HepG2 (cell line): ENCODE measurements around the gene CALML6. TPM values are rescaled to one million over a fixed set of nuclear protein-coding genes. Genes with fewer than 3 reads are reported as not detected.
A peak's percentile ranks its signal among the peaks of the same experiment; 100 is the strongest.

ENCODE experiments used
- AGO2 ChIP-seq: fragments of 200-400 bp; formaldehyde crosslinking; optimal IDR thresholded peaks from 2 replicates; pipeline ENCODE3; 2017; ENCODE audit warnings: mild to moderate bottlenecking, low read depth, low read length, moderate library complexity
- BORCS8-MEF2B ChIP-seq: sonication (generic); formaldehyde crosslinking; IDR thresholded peaks from 2 replicates; pipeline ENCODE4 v1.8.0; 2022; ENCODE audit warnings: mild to moderate bottlenecking, missing genetic modification reagents
- ELF1 ChIP-seq: sonication (generic); formaldehyde crosslinking; IDR thresholded peaks from 2 replicates; pipeline ENCODE4 v1.4.0; 2020; ENCODE audit warnings: missing genetic modification reagents
- ETV6 ChIP-seq: sonication (generic); formaldehyde crosslinking; conservative IDR thresholded peaks from 2 replicates; pipeline ENCODE4 v1.4.0; 2020; ENCODE audit warnings: missing genetic modification reagents
- FOXP1 ChIP-seq, 2 experiments: fragments of 450-650 bp in 1 of 2; IDR thresholded peaks; 2 replicates each; pipeline ENCODE4 v1.6.1; 2017 to 2018; ENCODE audit warnings: antibody characterized with exemption in 1 of 2
- HOXA3 ChIP-seq: sonication (generic); formaldehyde crosslinking; IDR thresholded peaks from 2 replicates; pipeline ENCODE4 v1.5.0; 2020; ENCODE audit warnings: missing genetic modification reagents
- KDM2A ChIP-seq: sonication (generic); formaldehyde crosslinking; IDR thresholded peaks from 2 replicates; pipeline ENCODE4 v1.4.0; 2020; ENCODE audit warnings: low read depth, missing genetic modification reagents, borderline replicate concordance
- MTA1 ChIP-seq: sonication (generic); formaldehyde crosslinking; IDR thresholded peaks from 2 replicates; pipeline ENCODE4 v1.4.0; 2020; ENCODE audit warnings: missing genetic modification reagents, mild to moderate bottlenecking, borderline replicate concordance
- TARDBP ChIP-seq: sonication (generic); formaldehyde crosslinking; IDR thresholded peaks from 2 replicates; pipeline ENCODE4 v1.8.0; 2022; ENCODE audit warnings: mild to moderate bottlenecking, missing genetic modification reagents
- TRIM24 ChIP-seq: sonication (generic); formaldehyde crosslinking; IDR thresholded peaks from 2 replicates; pipeline ENCODE4 v1.8.0; 2022; ENCODE audit warnings: mild to moderate bottlenecking, missing genetic modification reagents
- ZBTB38 ChIP-seq: sonication (generic); formaldehyde crosslinking; IDR thresholded peaks from 2 replicates; pipeline ENCODE4 v1.5.1; 2020; ENCODE audit warnings: mild to moderate bottlenecking, missing genetic modification reagents
- ZNF343 ChIP-seq: sonication (generic); formaldehyde crosslinking; IDR thresholded peaks from 2 replicates; pipeline ENCODE4 v1.4.0; 2020; ENCODE audit warnings: mild to moderate bottlenecking, missing genetic modification reagents
- ZNF839 ChIP-seq: sonication (generic); formaldehyde crosslinking; IDR thresholded peaks from 2 replicates; pipeline ENCODE4 v1.4.0; 2020; ENCODE audit warnings: missing genetic modification reagents, mild to moderate bottlenecking, borderline replicate concordance
- polyA plus RNA-seq, 8 experiments: library from polyadenylated mRNA; depleted of rRNA in 3 of 8; stranded (reverse) in 7 of 8; unstranded in 1 of 8; fragments of >200 nt; fragmentation: Illumina TruSeq in 4 of 8; extraction: Trizol in 4 of 8; gene quantifications; 2 replicates each; pipeline versions ENCODE4 v1.2.1 to v1.2.3, GENCODE V29; 2011 to 2016; ENCODE audit warnings: low read depth in 4 of 8, missing spikeins in 1 of 8, mixed read lengths in 1 of 8; ENCODE audit not compliant: insufficient read depth in 1 of 8
- total RNA-seq, 5 experiments: library from RNA; depleted of rRNA; stranded (reverse); fragments of >200 nt; fragmentation: Illumina TruSeq; extraction: Trizol; gene quantifications; 2 replicates each; pipeline ENCODE4 v1.2.3, GENCODE V29; 2016; ENCODE audit warnings: low read depth in 1 of 5
- TF ChIP-seq, protein P1 (sequence below): sonication (generic); formaldehyde crosslinking; IDR thresholded peaks from 2 replicates; pipeline ENCODE4 v1.5.0; 2020; ENCODE audit warnings: mild to moderate bottlenecking, missing genetic modification reagents, moderate library complexity
- TF ChIP-seq, protein P2 (sequence below): IDR thresholded peaks from 2 replicates; pipeline ENCODE4 v1.4.0; 2020; ENCODE audit warnings: mild to moderate bottlenecking, missing genetic modification reagents
- TF ChIP-seq, protein P3 (sequence below): sonication (generic); formaldehyde crosslinking; IDR thresholded peaks from 2 replicates; pipeline ENCODE4 v1.8.1; 2023; ENCODE audit warnings: mild to moderate bottlenecking, missing genetic modification reagents, borderline replicate concordance
- TF ChIP-seq, protein P4 (sequence below): sonication (generic); formaldehyde crosslinking; IDR thresholded peaks from 2 replicates; pipeline ENCODE4 v1.8.0; 2022; ENCODE audit warnings: low read depth, missing genetic modification reagents
- TF ChIP-seq, protein P5 (sequence below): sonication (generic); formaldehyde crosslinking; IDR thresholded peaks from 2 replicates; pipeline ENCODE4 v1.8.0; 2022; ENCODE audit warnings: mild to moderate bottlenecking, missing genetic modification reagents; ENCODE audit not compliant: insufficient replicate concordance

CALML6 gene
- total and polyA plus RNA-seq, 2 of the 13 experiments (the other 11 are each of a cell fraction or from before 2014, with no cell fraction given) = 0.11 to 0.12 TPM

DNA sequence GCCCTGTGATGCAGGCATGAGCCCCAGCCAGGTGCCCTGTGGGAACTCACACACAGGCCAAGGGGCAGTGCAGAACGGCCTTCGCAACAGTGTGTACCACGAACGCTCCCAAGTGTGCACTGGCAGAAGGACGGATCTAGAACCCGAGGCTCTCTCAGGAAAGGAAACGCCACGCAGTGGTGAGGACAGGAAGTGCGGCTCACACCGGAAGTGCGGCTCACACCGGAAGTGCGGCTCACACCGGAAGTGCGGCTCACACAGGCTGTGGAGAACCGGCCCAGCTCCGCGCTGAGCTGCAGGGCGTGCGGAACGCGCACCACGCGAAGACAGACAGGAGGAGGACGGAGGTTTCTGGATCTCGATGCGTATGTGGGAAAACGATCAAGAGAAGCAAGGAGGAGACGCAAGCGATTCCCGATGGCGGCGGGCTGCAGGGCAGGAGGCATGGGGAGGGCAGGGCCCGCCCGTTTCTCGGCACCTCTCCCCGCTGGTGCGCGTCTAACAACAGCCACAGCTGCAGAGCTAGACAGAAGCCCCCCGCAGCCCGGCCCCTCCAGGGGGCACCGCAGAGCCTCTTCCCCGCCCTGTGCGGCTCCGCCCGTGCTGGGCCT, 39.9 kb downstream of the CALML6 start (continued):
- TF ChIP-seq, protein P1, sequence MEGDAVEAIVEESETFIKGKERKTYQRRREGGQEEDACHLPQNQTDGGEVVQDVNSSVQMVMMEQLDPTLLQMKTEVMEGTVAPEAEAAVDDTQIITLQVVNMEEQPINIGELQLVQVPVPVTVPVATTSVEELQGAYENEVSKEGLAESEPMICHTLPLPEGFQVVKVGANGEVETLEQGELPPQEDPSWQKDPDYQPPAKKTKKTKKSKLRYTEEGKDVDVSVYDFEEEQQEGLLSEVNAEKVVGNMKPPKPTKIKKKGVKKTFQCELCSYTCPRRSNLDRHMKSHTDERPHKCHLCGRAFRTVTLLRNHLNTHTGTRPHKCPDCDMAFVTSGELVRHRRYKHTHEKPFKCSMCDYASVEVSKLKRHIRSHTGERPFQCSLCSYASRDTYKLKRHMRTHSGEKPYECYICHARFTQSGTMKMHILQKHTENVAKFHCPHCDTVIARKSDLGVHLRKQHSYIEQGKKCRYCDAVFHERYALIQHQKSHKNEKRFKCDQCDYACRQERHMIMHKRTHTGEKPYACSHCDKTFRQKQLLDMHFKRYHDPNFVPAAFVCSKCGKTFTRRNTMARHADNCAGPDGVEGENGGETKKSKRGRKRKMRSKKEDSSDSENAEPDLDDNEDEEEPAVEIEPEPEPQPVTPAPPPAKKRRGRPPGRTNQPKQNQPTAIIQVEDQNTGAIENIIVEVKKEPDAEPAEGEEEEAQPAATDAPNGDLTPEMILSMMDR (CRISPR knock-in tag) = peak; percentile 46
- TF ChIP-seq, protein P2, sequence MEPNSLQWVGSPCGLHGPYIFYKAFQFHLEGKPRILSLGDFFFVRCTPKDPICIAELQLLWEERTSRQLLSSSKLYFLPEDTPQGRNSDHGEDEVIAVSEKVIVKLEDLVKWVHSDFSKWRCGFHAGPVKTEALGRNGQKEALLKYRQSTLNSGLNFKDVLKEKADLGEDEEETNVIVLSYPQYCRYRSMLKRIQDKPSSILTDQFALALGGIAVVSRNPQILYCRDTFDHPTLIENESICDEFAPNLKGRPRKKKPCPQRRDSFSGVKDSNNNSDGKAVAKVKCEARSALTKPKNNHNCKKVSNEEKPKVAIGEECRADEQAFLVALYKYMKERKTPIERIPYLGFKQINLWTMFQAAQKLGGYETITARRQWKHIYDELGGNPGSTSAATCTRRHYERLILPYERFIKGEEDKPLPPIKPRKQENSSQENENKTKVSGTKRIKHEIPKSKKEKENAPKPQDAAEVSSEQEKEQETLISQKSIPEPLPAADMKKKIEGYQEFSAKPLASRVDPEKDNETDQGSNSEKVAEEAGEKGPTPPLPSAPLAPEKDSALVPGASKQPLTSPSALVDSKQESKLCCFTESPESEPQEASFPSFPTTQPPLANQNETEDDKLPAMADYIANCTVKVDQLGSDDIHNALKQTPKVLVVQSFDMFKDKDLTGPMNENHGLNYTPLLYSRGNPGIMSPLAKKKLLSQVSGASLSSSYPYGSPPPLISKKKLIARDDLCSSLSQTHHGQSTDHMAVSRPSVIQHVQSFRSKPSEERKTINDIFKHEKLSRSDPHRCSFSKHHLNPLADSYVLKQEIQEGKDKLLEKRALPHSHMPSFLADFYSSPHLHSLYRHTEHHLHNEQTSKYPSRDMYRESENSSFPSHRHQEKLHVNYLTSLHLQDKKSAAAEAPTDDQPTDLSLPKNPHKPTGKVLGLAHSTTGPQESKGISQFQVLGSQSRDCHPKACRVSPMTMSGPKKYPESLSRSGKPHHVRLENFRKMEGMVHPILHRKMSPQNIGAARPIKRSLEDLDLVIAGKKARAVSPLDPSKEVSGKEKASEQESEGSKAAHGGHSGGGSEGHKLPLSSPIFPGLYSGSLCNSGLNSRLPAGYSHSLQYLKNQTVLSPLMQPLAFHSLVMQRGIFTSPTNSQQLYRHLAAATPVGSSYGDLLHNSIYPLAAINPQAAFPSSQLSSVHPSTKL (CRISPR knock-in tag) = no peak
- TF ChIP-seq FOXP1 (IDR thresholded peaks at IDR 0.05) = no peak
- no peak for TF ChIP-seq FOXP1 (CRISPR knock-in tag; IDR thresholded peaks at IDR 0.05)
- TF ChIP-seq BORCS8-MEF2B = peak; percentile 67
- peak; percentile 65; the same call in 1 of the 2 replicates for TF ChIP-seq ETV6 (CRISPR knock-in tag)
- TF ChIP-seq MTA1 = no peak
- TF ChIP-seq, protein P3, sequence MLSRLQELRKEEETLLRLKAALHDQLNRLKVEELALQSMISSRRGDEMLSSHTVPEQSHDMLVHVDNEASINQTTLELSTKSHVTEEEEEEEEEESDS = no peak
- peak; percentile 76 for TF ChIP-seq ZBTB38 (CRISPR knock-in tag)
- peak; percentile 20; the same call in 1 of the 2 replicates for TF ChIP-seq HOXA3 (CRISPR knock-in tag)
- peak; percentile 13; the same call in 1 of the 2 replicates for TF ChIP-seq ZNF839 (CRISPR knock-in tag)
- TF ChIP-seq, protein P4, sequence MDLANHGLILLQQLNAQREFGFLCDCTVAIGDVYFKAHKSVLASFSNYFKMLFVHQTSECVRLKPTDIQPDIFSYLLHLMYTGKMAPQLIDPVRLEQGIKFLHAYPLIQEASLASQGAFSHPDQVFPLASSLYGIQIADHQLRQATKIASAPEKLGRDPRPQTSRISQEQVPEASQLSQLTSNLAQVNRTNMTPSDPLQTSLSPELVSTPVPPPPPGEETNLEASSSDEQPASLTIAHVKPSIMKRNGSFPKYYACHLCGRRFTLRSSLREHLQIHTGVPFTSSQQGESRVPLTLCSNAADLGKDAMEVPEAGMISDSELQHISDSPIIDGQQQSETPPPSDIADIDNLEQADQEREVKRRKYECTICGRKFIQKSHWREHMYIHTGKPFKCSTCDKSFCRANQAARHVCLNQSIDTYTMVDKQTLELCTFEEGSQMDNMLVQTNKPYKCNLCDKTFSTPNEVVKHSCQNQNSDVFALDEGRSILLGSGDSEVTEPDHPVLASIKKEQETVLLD (CRISPR knock-in tag) = no peak
- peak; percentile 43; the same call in 1 of the 2 replicates for TF ChIP-seq ELF1
- peak; percentile 31; the same call in 1 of the 2 replicates for TF ChIP-seq KDM2A (CRISPR knock-in tag)
- TF ChIP-seq TARDBP (CRISPR knock-in tag) = 0 out of 2 replicates have a peak, but pooled peaks have one; percentile 42
- peak; percentile 58 for TF ChIP-seq AGO2
- TF ChIP-seq TRIM24 (CRISPR knock-in tag) = peak; percentile 44; the same call in 1 of the 2 replicates
- TF ChIP-seq ZNF343 = no peak
- TF ChIP-seq, protein P5, sequence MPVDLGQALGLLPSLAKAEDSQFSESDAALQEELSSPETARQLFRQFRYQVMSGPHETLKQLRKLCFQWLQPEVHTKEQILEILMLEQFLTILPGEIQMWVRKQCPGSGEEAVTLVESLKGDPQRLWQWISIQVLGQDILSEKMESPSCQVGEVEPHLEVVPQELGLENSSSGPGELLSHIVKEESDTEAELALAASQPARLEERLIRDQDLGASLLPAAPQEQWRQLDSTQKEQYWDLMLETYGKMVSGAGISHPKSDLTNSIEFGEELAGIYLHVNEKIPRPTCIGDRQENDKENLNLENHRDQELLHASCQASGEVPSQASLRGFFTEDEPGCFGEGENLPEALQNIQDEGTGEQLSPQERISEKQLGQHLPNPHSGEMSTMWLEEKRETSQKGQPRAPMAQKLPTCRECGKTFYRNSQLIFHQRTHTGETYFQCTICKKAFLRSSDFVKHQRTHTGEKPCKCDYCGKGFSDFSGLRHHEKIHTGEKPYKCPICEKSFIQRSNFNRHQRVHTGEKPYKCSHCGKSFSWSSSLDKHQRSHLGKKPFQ (CRISPR knock-in tag) = peak; percentile 100
- TF ChIP-seq, all 625 proteins: peak for 21
